HEK293T (cell line): ENCODE results near the gene P4HA2.

Source experiments
- ELF4 ChIP-seq: fragments of 450-650 bp; IDR thresholded peaks from 2 replicates; pipeline ENCODE4 v1.6.1; 2017; ENCODE audit warnings: antibody characterized with exemption
- FOXA1 ChIP-seq: fragments of 450-650 bp; IDR thresholded peaks from 2 replicates; pipeline ENCODE4 v1.6.1; 2016; ENCODE audit warnings: mild to moderate bottlenecking
- FOXK2 ChIP-seq: fragments of 450-650 bp; IDR thresholded peaks from 2 replicates; pipeline ENCODE4 v1.6.1; 2016; ENCODE audit warnings: mild to moderate bottlenecking
- FOXM1 ChIP-seq: fragments of 450-650 bp; IDR thresholded peaks from 2 replicates; pipeline ENCODE4 v1.6.1; 2017; ENCODE audit warnings: mild to moderate bottlenecking, borderline replicate concordance
- LEF1 ChIP-seq: fragments of 450-650 bp; IDR thresholded peaks from 2 replicates; pipeline ENCODE4 v1.6.1; 2017; ENCODE audit warnings: mild to moderate bottlenecking, borderline replicate concordance
- SP1 ChIP-seq: fragments of 450-650 bp; IDR thresholded peaks from 2 replicates; pipeline ENCODE4 v1.6.1; 2017
- SUZ12 ChIP-seq: fragments of 450-650 bp; IDR thresholded peaks from 2 replicates; pipeline ENCODE4 v1.6.1; 2016; ENCODE audit warnings: mild to moderate bottlenecking
- TARDBP ChIP-seq: fragments of 450-650 bp; IDR thresholded peaks from 2 replicates; pipeline ENCODE4 v1.6.1; 2016

- TF ChIP-seq FOXA1, result no peak
- no peak for TF ChIP-seq ELF4
- TF ChIP-seq SUZ12, result no peak
- no peak for TF ChIP-seq LEF1
- TF ChIP-seq TARDBP, result no peak
- no peak for TF ChIP-seq SP1
- TF ChIP-seq FOXK2, result no peak
- TF ChIP-seq FOXM1, result no peak
Observed at GRCh38 chr5:132142459-132142858, 85.2 kb downstream of the P4HA2 start.
